Measurements from ENCODE around the gene CDV3. TPM values are rescaled to one million over a fixed set of nuclear protein-coding genes. Genes with fewer than 3 reads are reported as not detected.
A peak's percentile ranks its signal among the peaks of the same experiment; 100 is the strongest.
"Not testable (repeated sequence)": the region's sequence is repeated elsewhere in the genome, so short reads cannot be mapped to it uniquely, and the experiment has no call there.

Gene CDV3
- total RNA-seq, 1 donor from 2014 or later, result 166 TPM

GRCh38 chr3:133547432-133548041 is 25.9 kb upstream of the CDV3 start:
- TF ChIP-seq CTCF (IDR thresholded peaks at IDR 0.05), result no peak
- peak; percentile 91 to 92 for ATAC-seq
- peak overlapping the region; percentile 62 for H3K27ac ChIP-seq
- no peaks in the 10 kb centered on the region for H3K9me3 ChIP-seq
- H3K36me3 ChIP-seq, result no peaks in the 10 kb centered on the region
- H3K27me3 ChIP-seq (ENCODE audit: low read depth), result no peaks in the 10 kb centered on the region
- intact Hi-C loops (cut with DNase I), result no loop called here
- H3K4me1 ChIP-seq, result peaks cover 8% of the 10 kb centered on the region
- peak; percentile 65 for DNase-seq
- H3K4me3 ChIP-seq, result no peak overlapping the region

- no peaks in the 10 kb centered on the region for H3K27me3 ChIP-seq (ENCODE audit: low read depth)
- peak overlapping the region; percentile 62 for H3K27ac ChIP-seq
- ATAC-seq (peak in 1 of 2 donors; percentile 7), DNase-seq (no peak)
- no peak overlapping the region for H3K4me3 ChIP-seq
- no peaks in the 10 kb centered on the region for H3K9me3 ChIP-seq
- H3K4me1 ChIP-seq, result peaks cover 8% of the 10 kb centered on the region
- intact Hi-C loops (cut with DNase I), result no loop called here
- no peaks in the 10 kb centered on the region for H3K36me3 ChIP-seq
- TF ChIP-seq CTCF (IDR thresholded peaks at IDR 0.05), result no peak
These were observed 25.4 kb upstream of the CDV3 start for GRCh38 chr3:133548090-133548489.

GRCh38 chr3:133549565-133549964 is 23.9 kb upstream of the CDV3 start:
- no peak for TF ChIP-seq CTCF (IDR thresholded peaks at IDR 0.05)
- no peaks in the 10 kb centered on the region for H3K9me3 ChIP-seq
- intact Hi-C loops (cut with DNase I), result no loop called here
- peaks cover 8% of the 10 kb centered on the region for H3K4me1 ChIP-seq
- ATAC-seq (no peak), DNase-seq (no peak)
- H3K27ac ChIP-seq, result no peak overlapping the region
- no peaks in the 10 kb centered on the region for H3K36me3 ChIP-seq
- H3K27me3 ChIP-seq (ENCODE audit: low read depth), result no peaks in the 10 kb centered on the region
- no peak overlapping the region for H3K4me3 ChIP-seq

GRCh38 chr3:133551589-133551988 is 21.9 kb upstream of the CDV3 start:
- H3K4me3 ChIP-seq; H3K4me1 ChIP-seq; H3K27ac ChIP-seq; H3K36me3 ChIP-seq; DNase-seq; ATAC-seq; H3K27me3 ChIP-seq (ENCODE audit: low read depth); intact Hi-C loops (cut with DNase I); H3K9me3 ChIP-seq: not testable (repeated sequence)

- no peak for TF ChIP-seq CTCF (IDR thresholded peaks at IDR 0.05)
- ATAC-seq, result no peak
- intact Hi-C loops (cut with DNase I), result no loop called here
- Histone ChIP-seq H3K4me3 (no peak overlapping the region), H3K27ac (no peak overlapping the region), H3K27me3 (ENCODE audit: low read depth) (no peaks in the 10 kb centered on the region), H3K36me3 (no peaks in the 10 kb centered on the region), H3K9me3 (peaks cover 6% of the 10 kb centered on the region), H3K4me1 (no peaks in the 10 kb centered on the region)
- no peak for DNase-seq
These were observed 11.8 kb upstream of the CDV3 start for GRCh38 chr3:133561679-133562078.

- Histone ChIP-seq H3K36me3 (no peaks in the 10 kb centered on the region), H3K9me3 (peaks cover 6% of the 10 kb centered on the region), H3K27ac (no peak overlapping the region), H3K4me1 (no peaks in the 10 kb centered on the region), H3K4me3 (no peak overlapping the region), H3K27me3 (ENCODE audit: low read depth) (no peaks in the 10 kb centered on the region)
- TF ChIP-seq CTCF (IDR thresholded peaks at IDR 0.05), result no peak
- DNase-seq (no peak), ATAC-seq (no peak)
- intact Hi-C loops (cut with DNase I), result no loop called here
These were observed 11.1 kb upstream of the CDV3 start for GRCh38 chr3:133562376-133562775.
